CD4-positive, alpha-beta T cell treated with Interleukin-1 beta for 1 hour (primary cell): Measurements from ENCODE around the gene PIK3CD.
"Not testable (repeated sequence)": the region's sequence is repeated elsewhere in the genome, so short reads cannot be mapped to it uniquely, and the experiment has no call there.

ENCODE experiments used
- DNase-seq, 2 donors: peaks; one replicate each; pipeline ENCODE4 v3.0.0-alpha.2; 2020 to 2022

PIK3CD gene

GRCh38 chr1:9689971-9690381 lies 38.4 kb downstream of the PIK3CD start:
- DNase-seq, result no peak

- no peak for DNase-seq
These were observed 39.0 kb downstream of the PIK3CD start for GRCh38 chr1:9690440-9691107.

GRCh38 chr1:9691108-9691445 lies 39.5 kb downstream of the PIK3CD start:
- no peak for DNase-seq

- no peak for DNase-seq
These were observed 40.2 kb downstream of the PIK3CD start for GRCh38 chr1:9691691-9692090.

GRCh38 chr1:9696793-9697192 lies 45.3 kb downstream of the PIK3CD start:
- DNase-seq, result no peak

GRCh38 chr1:9699361-9699760 lies 47.8 kb downstream of the PIK3CD start:
- no peak for DNase-seq

GRCh38 chr1:9700340-9700739 lies 48.8 kb downstream of the PIK3CD start:
- DNase-seq, result no peak

GRCh38 chr1:9701665-9702064 lies 50.1 kb downstream of the PIK3CD start:
- no peak for DNase-seq

- DNase-seq, result no peak
These were observed 51.6 kb downstream of the PIK3CD start for GRCh38 chr1:9703165-9703509.

- DNase-seq, result no peak
These were observed 52.1 kb downstream of the PIK3CD start for GRCh38 chr1:9703681-9704080.

- no peak for DNase-seq
These were observed 54.0 kb downstream of the PIK3CD start for GRCh38 chr1:9705337-9706093.

- DNase-seq, result no peak
These were observed 54.6 kb downstream of the PIK3CD start for GRCh38 chr1:9706178-9706577.

GRCh38 chr1:9710037-9710436 lies 58.5 kb downstream of the PIK3CD start:
- no peak for DNase-seq

GRCh38 chr1:9711466-9712020 lies 60.0 kb downstream of the PIK3CD start:
- no peak for DNase-seq

- DNase-seq, result not testable (repeated sequence)
These were observed 61.2 kb downstream of the PIK3CD start for GRCh38 chr1:9712767-9713166.

GRCh38 chr1:9714257-9714718 lies 62.8 kb downstream of the PIK3CD start:
- DNase-seq, result peak; percentile 41 to 61

GRCh38 chr1:9715536-9716226 lies 64.2 kb downstream of the PIK3CD start:
- peak; percentile 45 to 60 for DNase-seq

- no peak for DNase-seq
These were observed 65.1 kb downstream of the PIK3CD start for GRCh38 chr1:9716404-9717192.

- peak; percentile 89 to 90 for DNase-seq
These were observed 65.9 kb downstream of the PIK3CD start for GRCh38 chr1:9717193-9718005.

- DNase-seq, result no peak
These were observed 66.6 kb downstream of the PIK3CD start for GRCh38 chr1:9718006-9718680.

- no peak for DNase-seq
These were observed 68.6 kb downstream of the PIK3CD start for GRCh38 chr1:9719978-9720722.
